Neural cell (in vitro differentiated cells): ENCODE results near the gene SLC50A1. TPM values are rescaled to one million over a fixed set of nuclear protein-coding genes. Genes with fewer than 3 reads are reported as not detected.

Experiments
- H2AFZ ChIP-seq: fragments of 200-600, 300-800 bp; sonication (generic), shearing (Covaris generic); 2 replicates; pipeline ENCODE4 v1.6.0; 2014; ENCODE audit warnings: low read depth, mild to moderate bottlenecking, antibody characterized with exemption, low read length, moderate library complexity
- H3F3A ChIP-seq: fragments of 200-600 bp; shearing (Covaris generic); 2 replicates; pipeline ENCODE4 v1.6.1; 2016; ENCODE audit warnings: mild to moderate bottlenecking, moderate library complexity, mixed read lengths, antibody characterized with exemption, low read length; ENCODE audit not compliant: insufficient read depth, poor library complexity, severe bottlenecking
- H3K27ac ChIP-seq: fragments of 200-600, 300-800 bp; sonication (generic), shearing (Covaris generic); 2 replicates; pipeline ENCODE4 v1.5.1; 2014; ENCODE audit warnings: mild to moderate bottlenecking, low read length, moderate library complexity
- H3K27me3 ChIP-seq: fragments of 300-800, 200-600 bp; sonication (generic), shearing (Covaris generic); 2 replicates; pipeline ENCODE4 v1.6.0; 2014; ENCODE audit warnings: mild to moderate bottlenecking, low read depth, low read length, moderate library complexity; ENCODE audit not compliant: insufficient read depth
- H3K36me3 ChIP-seq: fragments of 300-800, 200-600 bp; sonication (generic), shearing (Covaris generic); 2 replicates; pipeline ENCODE4 v1.5.1; 2014; ENCODE audit warnings: mild to moderate bottlenecking, antibody characterized with exemption, low read length, moderate library complexity; ENCODE audit not compliant: insufficient read depth
- H3K4me2 ChIP-seq: fragments of 300-800, 200-600 bp; sonication (generic), shearing (Covaris generic); 2 replicates; pipeline ENCODE4 v1.6.0; 2014; ENCODE audit warnings: mild to moderate bottlenecking, low read length
- H3K4me3 ChIP-seq: fragments of 300-800, 200-600 bp; sonication (generic), shearing (Covaris generic); 2 replicates; pipeline ENCODE4 v1.5.1; 2014; ENCODE audit warnings: mild to moderate bottlenecking, low read length, moderate library complexity
- H3K79me2 ChIP-seq: fragments of 200-600 bp; shearing (Covaris generic); replicated peaks from 2 replicates; pipeline ENCODE4 v1.6.0; 2014; ENCODE audit warnings: mild to moderate bottlenecking, low read length, moderate library complexity; ENCODE audit not compliant: insufficient read depth
- H3K9ac ChIP-seq: fragments of 300-800, 200-600 bp; sonication (generic), shearing (Covaris generic); 2 replicates; pipeline ENCODE4 v1.6.1; 2016; ENCODE audit warnings: mild to moderate bottlenecking, low read length, mixed read lengths
- H3K9me2 ChIP-seq: fragments of 200-600 bp; shearing (Covaris generic); 2 replicates; pipeline ENCODE4 v1.6.1; 2016; ENCODE audit warnings: mild to moderate bottlenecking, low read length, mixed read lengths; ENCODE audit not compliant: insufficient read depth
- H3K9me3 ChIP-seq: fragments of 200-600, 300-800 bp; sonication (generic), shearing (Covaris generic); 2 replicates; pipeline ENCODE4 v1.6.1; 2016; ENCODE audit warnings: mild to moderate bottlenecking, mixed run types, low read length, moderate library complexity, mixed read lengths
- H4K20me1 ChIP-seq: fragments of 200-600 bp; shearing (Covaris generic); 2 replicates; pipeline ENCODE4 v1.6.1; 2016; ENCODE audit warnings: mild to moderate bottlenecking, mixed run types; ENCODE audit not compliant: insufficient read depth
- CTCF ChIP-seq: fragments of 450-650 bp; IDR thresholded peaks from 2 replicates; pipeline ENCODE4 v1.5.1; 2014; ENCODE audit warnings: antibody characterized with exemption, mild to moderate bottlenecking, moderate library complexity; ENCODE audit not compliant: poor library complexity, severe bottlenecking
- EP300 ChIP-seq: fragments of 450-650 bp; conservative IDR thresholded peaks from 2 replicates; pipeline ENCODE4 v1.6.1; 2014; ENCODE audit warnings: antibody characterized with exemption, mild to moderate bottlenecking, moderate library complexity; ENCODE audit not compliant: poor library complexity, severe bottlenecking
- EZH2 ChIP-seq: fragments of 200-600, 300-800 bp; shearing (Covaris generic), sonication (generic); IDR thresholded peaks from 2 replicates; pipeline ENCODE4 v1.6.1; 2014; ENCODE audit warnings: antibody characterized with exemption, low read length, borderline replicate concordance, mild to moderate bottlenecking; ENCODE audit not compliant: insufficient read depth, poor library complexity, severe bottlenecking
- MXI1 ChIP-seq: fragments of 450-650 bp; conservative IDR thresholded peaks from 2 replicates; pipeline ENCODE4 v1.6.1; 2014; ENCODE audit warnings: antibody characterized with exemption, mild to moderate bottlenecking; ENCODE audit not compliant: poor library complexity, severe bottlenecking
- POLR2AphosphoS5 ChIP-seq: IDR thresholded peaks from 2 replicates; pipeline ENCODE4 v1.6.1; 2012
- RAD21 ChIP-seq: fragments of 450-650 bp; conservative IDR thresholded peaks from 2 replicates; pipeline ENCODE4 v1.6.1; 2014; ENCODE audit warnings: antibody characterized with exemption, mild to moderate bottlenecking, moderate library complexity
- SMC3 ChIP-seq: fragments of 450-650 bp; conservative IDR thresholded peaks from 2 replicates; pipeline ENCODE4 v1.6.1; 2014; ENCODE audit warnings: antibody characterized with exemption, mild to moderate bottlenecking, moderate library complexity; ENCODE audit not compliant: poor library complexity
- TAF1 ChIP-seq: IDR thresholded peaks from 2 replicates; pipeline ENCODE4 v1.6.1; 2012; ENCODE audit warnings: low read depth
- polyA plus RNA-seq: library from polyadenylated mRNA; depleted of rRNA; stranded (reverse); fragments of >200 nt; gene quantifications from 2 replicates; pipeline ENCODE4 v1.2.3, GENCODE V29; 2014
- TF ChIP-seq, protein P1 (sequence below): IDR thresholded peaks from 2 replicates; pipeline ENCODE4 v1.6.1; 2012; ENCODE audit warnings: borderline replicate concordance

The SLC50A1 gene
- polyA plus RNA-seq, 1 donor from 2014 or later: 12.6 TPM

DNA sequence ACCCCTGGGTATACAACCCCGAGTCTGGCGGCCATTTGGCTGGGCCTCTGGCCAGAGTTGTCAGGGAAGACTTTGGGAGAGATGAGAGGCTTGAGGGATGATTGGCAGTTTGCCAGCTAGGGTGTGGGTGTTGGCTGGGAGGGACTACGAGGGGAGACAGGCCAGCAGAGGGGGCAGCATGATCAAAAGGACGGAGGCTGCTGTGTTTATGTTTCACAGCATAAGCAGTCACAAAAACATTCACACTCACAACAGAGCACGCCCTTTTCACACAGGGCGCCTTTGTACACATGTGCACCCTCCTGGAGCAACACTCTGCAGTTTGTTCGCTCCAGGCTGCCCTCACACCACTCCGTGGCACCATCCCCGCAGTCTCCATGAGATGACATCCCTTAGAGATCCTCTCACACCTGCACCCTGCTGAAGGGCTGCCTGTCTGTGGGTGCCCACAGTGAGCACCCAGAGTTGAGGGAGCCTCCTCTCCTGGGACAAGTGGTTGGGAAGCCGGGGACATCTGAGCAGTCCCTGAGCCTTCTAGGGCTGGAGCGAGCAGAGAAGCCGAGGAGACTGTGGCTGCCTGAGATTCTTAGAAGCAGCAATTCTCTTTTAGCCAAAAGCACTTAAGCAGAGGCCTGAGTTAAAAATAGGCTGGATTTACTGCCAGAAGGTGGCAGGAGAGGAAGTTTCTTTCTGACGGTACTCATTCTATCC lies 41.6 kb upstream of the SLC50A1 start:
- Histone ChIP-seq H3K27me3 (no peaks in the 10 kb centered on the region), H2AFZ (no peak overlapping the region), H3K9ac (no peak overlapping the region), H4K20me1 (no peaks in the 10 kb centered on the region), H3K27ac (no peak overlapping the region), H3K4me2 (no peak overlapping the region), H3K9me3 (no peaks in the 10 kb centered on the region), H3K36me3 (no peaks in the 10 kb centered on the region), H3K9me2 (no peaks in the 10 kb centered on the region), H3F3A (no peaks in the 10 kb centered on the region), H3K79me2 (no peaks in the 10 kb centered on the region), H3K4me3 (no peak overlapping the region)
- TF ChIP-seq, protein P1, sequence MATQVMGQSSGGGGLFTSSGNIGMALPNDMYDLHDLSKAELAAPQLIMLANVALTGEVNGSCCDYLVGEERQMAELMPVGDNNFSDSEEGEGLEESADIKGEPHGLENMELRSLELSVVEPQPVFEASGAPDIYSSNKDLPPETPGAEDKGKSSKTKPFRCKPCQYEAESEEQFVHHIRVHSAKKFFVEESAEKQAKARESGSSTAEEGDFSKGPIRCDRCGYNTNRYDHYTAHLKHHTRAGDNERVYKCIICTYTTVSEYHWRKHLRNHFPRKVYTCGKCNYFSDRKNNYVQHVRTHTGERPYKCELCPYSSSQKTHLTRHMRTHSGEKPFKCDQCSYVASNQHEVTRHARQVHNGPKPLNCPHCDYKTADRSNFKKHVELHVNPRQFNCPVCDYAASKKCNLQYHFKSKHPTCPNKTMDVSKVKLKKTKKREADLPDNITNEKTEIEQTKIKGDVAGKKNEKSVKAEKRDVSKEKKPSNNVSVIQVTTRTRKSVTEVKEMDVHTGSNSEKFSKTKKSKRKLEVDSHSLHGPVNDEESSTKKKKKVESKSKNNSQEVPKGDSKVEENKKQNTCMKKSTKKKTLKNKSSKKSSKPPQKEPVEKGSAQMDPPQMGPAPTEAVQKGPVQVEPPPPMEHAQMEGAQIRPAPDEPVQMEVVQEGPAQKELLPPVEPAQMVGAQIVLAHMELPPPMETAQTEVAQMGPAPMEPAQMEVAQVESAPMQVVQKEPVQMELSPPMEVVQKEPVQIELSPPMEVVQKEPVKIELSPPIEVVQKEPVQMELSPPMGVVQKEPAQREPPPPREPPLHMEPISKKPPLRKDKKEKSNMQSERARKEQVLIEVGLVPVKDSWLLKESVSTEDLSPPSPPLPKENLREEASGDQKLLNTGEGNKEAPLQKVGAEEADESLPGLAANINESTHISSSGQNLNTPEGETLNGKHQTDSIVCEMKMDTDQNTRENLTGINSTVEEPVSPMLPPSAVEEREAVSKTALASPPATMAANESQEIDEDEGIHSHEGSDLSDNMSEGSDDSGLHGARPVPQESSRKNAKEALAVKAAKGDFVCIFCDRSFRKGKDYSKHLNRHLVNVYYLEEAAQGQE: no peak
- TF ChIP-seq EZH2 (no peak), RAD21 (peak; percentile 55), TAF1 (no peak), EP300 (no peak), SMC3 (peak; percentile 68), MXI1 (no peak), POLR2AphosphoS5 (no peak), CTCF (peak; percentile 61)

- Histone ChIP-seq H4K20me1 (no peaks in the 10 kb centered on the region), H3F3A (no peaks in the 10 kb centered on the region), H3K9me2 (no peaks in the 10 kb centered on the region), H3K27ac (no peak overlapping the region), H3K9ac (no peak overlapping the region), H3K36me3 (no peaks in the 10 kb centered on the region), H2AFZ (no peak overlapping the region), H3K4me2 (no peak overlapping the region), H3K27me3 (no peaks in the 10 kb centered on the region), H3K9me3 (no peaks in the 10 kb centered on the region), H3K4me3 (no peak overlapping the region), H3K79me2 (no peaks in the 10 kb centered on the region)
- TF ChIP-seq MXI1: no peak
- TF ChIP-seq POLR2AphosphoS5: no peak
- peak; percentile 12 for TF ChIP-seq CTCF
- no peak for TF ChIP-seq EP300
- TF ChIP-seq SMC3: no peak
Observed at GRCh38 chr1:155094622-155094948, 41.1 kb upstream of the SLC50A1 start.
